22Rv1 (cell line): ENCODE results near the gene ZNF385C.

Experiments used
- H3K27ac ChIP-seq: fragments of 450-650 bp; 2 replicates; pipeline ENCODE4 v1.5.1; 2017
- CTCF ChIP-seq: fragments of 450-650 bp; IDR thresholded peaks from 2 replicates; pipeline ENCODE4 v1.5.1; 2017; ENCODE audit warnings: mild to moderate bottlenecking
- ZFX ChIP-seq: fragments of 450-650 bp; IDR thresholded peaks from 2 replicates; pipeline ENCODE4 v1.6.1; 2017; ENCODE audit warnings: antibody characterized with exemption, borderline replicate concordance

The ZNF385C gene

DNA sequence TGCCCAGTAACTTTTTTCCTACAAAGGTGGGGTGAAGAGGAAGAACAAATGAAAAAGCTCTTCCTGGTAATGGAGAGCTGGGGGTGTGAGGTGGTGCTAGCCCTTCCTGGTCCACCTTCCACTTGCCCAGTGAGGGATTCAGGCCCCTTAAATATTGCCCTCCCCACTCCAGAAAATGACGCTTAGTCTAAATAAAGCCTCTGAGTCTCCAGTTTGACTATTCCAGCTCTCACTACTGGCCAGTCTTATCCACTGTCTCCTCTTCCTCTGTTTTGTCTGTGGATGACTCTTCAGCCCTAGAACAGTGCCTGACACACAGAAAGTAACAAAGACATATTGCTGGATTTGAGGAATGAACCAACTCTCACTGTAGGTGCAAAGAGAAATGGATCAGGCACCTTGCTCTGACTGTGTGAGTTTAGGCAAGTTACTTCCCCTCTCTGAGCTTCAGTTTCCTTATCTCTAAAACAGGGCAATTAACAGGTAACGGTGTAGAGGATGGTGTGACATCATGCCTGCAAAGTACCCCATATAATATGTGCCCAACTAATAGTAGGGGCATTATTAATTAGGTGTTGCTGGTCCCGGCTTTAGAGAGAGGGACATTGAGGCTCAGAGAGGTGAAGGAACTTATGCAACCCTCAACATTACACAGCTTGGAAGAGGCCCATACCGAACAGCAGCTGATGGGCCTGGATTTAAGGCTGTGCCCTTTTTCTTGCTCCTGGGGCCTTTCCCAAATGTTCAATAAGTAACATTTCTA is 21.3 kb downstream of the ZNF385C start:
- H3K27ac ChIP-seq: no peak overlapping the region
- TF ChIP-seq CTCF (no peak), ZFX (no peak)

DNA sequence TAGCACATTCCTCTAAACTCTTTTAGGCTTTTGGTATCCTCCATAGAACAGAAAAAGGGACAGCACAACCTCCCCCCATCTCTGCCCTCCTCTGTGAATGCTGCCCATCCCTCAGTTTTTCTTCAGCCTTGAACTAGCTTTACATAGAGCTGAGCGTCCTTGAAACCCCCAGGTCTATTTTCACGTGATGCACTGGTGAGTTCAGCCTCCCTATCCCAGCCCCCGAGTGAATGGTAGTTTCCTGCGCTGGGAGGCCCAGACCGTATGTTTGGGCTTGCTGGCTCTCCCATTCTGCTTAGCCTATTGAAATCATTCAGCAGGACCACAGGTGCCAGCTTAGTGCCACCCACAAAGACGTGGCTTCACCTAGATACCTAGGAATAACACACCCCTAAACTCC is 22.5 kb downstream of the ZNF385C start:
- no peak for TF ChIP-seq CTCF
- no peak overlapping the region for H3K27ac ChIP-seq

DNA sequence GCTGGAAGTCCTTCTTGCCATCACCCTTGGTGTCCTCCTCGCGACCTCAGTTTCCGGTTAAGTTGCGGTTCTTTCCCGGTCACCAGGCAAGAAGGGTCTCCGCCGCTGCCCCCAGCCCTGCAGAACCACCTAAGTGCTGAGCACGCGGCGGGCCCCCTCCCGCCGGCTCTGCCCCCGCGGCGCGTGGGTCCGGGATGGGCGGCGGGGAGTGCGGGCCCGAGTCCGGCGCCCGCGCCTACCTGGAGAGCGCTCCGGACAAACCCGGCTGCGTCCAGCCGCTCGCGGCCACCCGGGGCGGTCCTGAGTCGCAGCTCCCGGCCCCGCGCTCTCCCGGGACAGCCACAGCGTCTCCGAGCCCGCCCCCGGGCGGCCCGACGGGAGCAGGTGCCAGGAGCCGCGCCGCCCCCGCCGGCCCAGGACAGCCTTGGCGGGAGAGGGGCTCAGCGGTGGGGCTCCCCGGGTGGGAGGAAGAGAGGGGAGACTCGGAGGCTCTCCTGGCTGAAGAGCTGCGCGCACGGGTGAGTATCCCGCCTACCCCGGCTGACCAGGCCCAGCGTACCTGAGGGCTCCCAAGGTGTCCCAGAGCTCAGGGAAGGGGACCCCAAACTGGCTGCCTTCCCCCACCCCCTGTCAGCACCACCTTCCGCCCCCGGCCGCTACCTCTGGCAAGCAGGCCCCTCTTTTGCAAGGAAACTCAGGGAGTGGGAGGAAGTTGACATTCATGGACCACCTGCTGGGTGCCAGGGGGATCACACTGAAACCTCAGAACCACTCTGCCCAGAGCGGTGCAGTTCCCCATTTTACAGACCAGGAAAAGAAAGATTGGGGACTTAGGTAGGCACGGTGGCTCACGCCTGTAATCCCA is 25.7 kb downstream of the ZNF385C start:
- TF ChIP-seq CTCF (peak; percentile 59), ZFX (no peak)
- no peak overlapping the region for H3K27ac ChIP-seq

GRCh38 chr17:42071810-42072209 is 26.5 kb downstream of the ZNF385C start:
- TF ChIP-seq ZFX (no peak), CTCF (no peak)
- H3K27ac ChIP-seq: no peak overlapping the region

DNA sequence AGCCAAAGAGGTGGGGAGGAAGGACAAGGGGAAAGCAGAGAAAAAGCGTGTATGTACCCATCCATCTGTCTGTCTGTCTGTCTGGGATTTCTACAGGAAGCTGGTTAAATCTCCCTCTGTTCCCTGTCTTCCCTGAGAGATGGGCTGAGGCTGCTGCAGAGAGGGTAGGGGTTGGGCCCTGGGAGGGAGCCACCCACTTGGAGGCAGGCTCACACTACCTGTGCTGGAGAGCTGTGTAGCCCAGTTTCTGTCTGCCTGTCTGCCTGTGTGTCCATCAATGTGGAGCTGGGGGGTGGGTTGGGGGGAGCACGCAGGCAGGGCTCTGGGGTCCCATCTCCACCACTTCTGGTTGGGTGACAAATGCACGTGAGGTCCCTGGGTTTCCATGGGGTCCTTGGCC is 29.3 kb downstream of the ZNF385C start:
- no peak overlapping the region for H3K27ac ChIP-seq
- no peak for TF ChIP-seq CTCF
- TF ChIP-seq ZFX: no peak

DNA sequence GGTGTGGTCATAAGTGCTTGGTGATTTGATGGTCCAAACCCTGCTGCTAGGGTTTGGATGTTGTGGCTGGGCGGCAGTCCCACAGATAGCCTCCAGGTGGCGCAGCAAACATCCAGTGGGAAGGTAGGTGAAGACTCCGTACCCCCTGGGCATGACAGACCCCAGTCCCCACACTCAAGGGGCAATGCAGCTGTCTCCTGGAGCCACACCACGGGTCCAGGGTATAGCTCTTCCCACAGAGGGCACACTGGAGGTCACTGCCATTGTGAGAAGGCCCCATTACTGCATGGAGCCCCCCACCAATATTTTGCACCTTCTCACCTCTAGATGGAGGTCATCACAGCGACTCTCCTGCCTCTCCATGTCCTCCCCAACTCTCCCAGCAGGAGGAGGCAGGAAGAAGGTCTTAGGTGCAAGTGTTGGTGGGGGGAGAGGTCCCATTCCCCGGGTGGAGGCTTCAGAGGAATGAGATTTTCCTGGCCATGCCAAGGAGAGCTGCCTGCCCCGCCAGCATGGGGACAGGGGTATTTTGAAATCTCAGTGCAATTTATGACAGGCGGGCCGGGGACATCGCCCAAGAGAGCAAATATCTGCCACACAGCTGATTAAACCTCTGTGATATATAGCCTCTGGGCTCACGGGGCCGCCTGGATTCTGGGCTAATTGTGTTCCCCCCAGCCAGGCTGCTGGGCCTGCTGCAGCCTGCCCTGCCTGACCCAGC is 30.7 kb downstream of the ZNF385C start:
- no peak overlapping the region for H3K27ac ChIP-seq
- no peak for TF ChIP-seq ZFX
- peak; percentile 92 for TF ChIP-seq CTCF

- H3K27ac ChIP-seq: no peak overlapping the region
- TF ChIP-seq CTCF: no peak
- TF ChIP-seq ZFX: no peak
Observed at GRCh38 chr17:42065201-42065600, 33.1 kb downstream of the ZNF385C start.
